ENCODE measurements around the gene FOXD4L6. TPM values are rescaled to one million over a fixed set of nuclear protein-coding genes. Genes with fewer than 3 reads are reported as not detected.
"Not testable (repeated sequence)": the region's sequence is repeated elsewhere in the genome, so short reads cannot be mapped to it uniquely, and the experiment has no call there.

The FOXD4L6 gene
- total RNA-seq, 1 experiment from 2014 or later: 0.54 TPM

- H3K4me2 ChIP-seq (ENCODE audit: low read length); H3K27me3 ChIP-seq (ENCODE audit: insufficient read depth, low read length); POLR2A ChIA-PET; H3K9ac ChIP-seq (ENCODE audit: low read length); H3K4me3 ChIP-seq (replicated peaks in 1 of 2; ENCODE audit: low read depth in 1 of 2, low read length in 2 of 2); BruUV-seq (replicated peaks); ATAC-seq; H3K36me3 ChIP-seq (ENCODE audit: control insufficient read depth in 1 of 2, insufficient read depth in 2 of 2, low read length in 2 of 2); H3K9me3 ChIP-seq (ENCODE audit: control insufficient read depth in 1 of 2, insufficient read depth in 1 of 2, low read depth in 1 of 2, low read length in 2 of 2); CTCF ChIA-PET; H2AFZ ChIP-seq (ENCODE audit: low read depth, low read length, poor library complexity, severe bottlenecking); H3K79me2 ChIP-seq (ENCODE audit: insufficient read depth, low read length); H3K4me1 ChIP-seq (ENCODE audit: control insufficient read depth in 1 of 2, insufficient read depth in 2 of 2, low read length in 2 of 2); intact Hi-C loops (cut with micrococcal nuclease); H3K9me2 ChIP-seq (ENCODE audit: insufficient read depth); H4K20me1 ChIP-seq (ENCODE audit: insufficient read depth); H3K27ac ChIP-seq (ENCODE audit: low read depth, low read length); DNase-seq (ENCODE audit: low read depth, low spot score); RAD21 ChIA-PET (ENCODE audit: low non-redundant PET in 1 of 2, low total read pairs in 2 of 2, uncharacterized antibody in 2 of 2, unreplicated experiment in 2 of 2): not testable (repeated sequence)
Measured at GRCh38 chr9:41126746-41127446, 1.6 kb downstream of the FOXD4L6 start.

GRCh38 chr9:41125936-41126335 lies 2.5 kb downstream of the FOXD4L6 start:
- RAD21 ChIA-PET (ENCODE audit: low non-redundant PET in 1 of 2, low total read pairs in 2 of 2, uncharacterized antibody in 2 of 2, unreplicated experiment in 2 of 2); ATAC-seq; CTCF ChIA-PET: not testable (repeated sequence)

GRCh38 chr9:41125109-41125658 lies 3.3 kb downstream of the FOXD4L6 start:
- H3K27ac ChIP-seq (ENCODE audit: low read depth, low read length); RAD21 ChIA-PET (ENCODE audit: low non-redundant PET in 1 of 2, low total read pairs in 2 of 2, uncharacterized antibody in 2 of 2, unreplicated experiment in 2 of 2); ATAC-seq; BruUV-seq (replicated peaks); CTCF ChIA-PET; H3K4me1 ChIP-seq (ENCODE audit: control insufficient read depth in 1 of 2, insufficient read depth in 2 of 2, low read length in 2 of 2); DNase-seq (ENCODE audit: low read depth, low spot score); H3K79me2 ChIP-seq (ENCODE audit: insufficient read depth, low read length); H3K4me2 ChIP-seq (ENCODE audit: low read length); H3K9ac ChIP-seq (ENCODE audit: low read length); POLR2A ChIA-PET; intact Hi-C loops (cut with micrococcal nuclease); H2AFZ ChIP-seq (ENCODE audit: low read depth, low read length, poor library complexity, severe bottlenecking); H3K36me3 ChIP-seq (ENCODE audit: control insufficient read depth in 1 of 2, insufficient read depth in 2 of 2, low read length in 2 of 2); H3K4me3 ChIP-seq (replicated peaks in 1 of 2; ENCODE audit: low read depth in 1 of 2, low read length in 2 of 2); H4K20me1 ChIP-seq (ENCODE audit: insufficient read depth); H3K9me3 ChIP-seq (ENCODE audit: control insufficient read depth in 1 of 2, insufficient read depth in 1 of 2, low read depth in 1 of 2, low read length in 2 of 2); H3K27me3 ChIP-seq (ENCODE audit: insufficient read depth, low read length); H3K9me2 ChIP-seq (ENCODE audit: insufficient read depth): not testable (repeated sequence)

More at GRCh38 chr9:41125936-41126335, 2.5 kb downstream of the FOXD4L6 start:
- H3K27me3 ChIP-seq (ENCODE audit: insufficient read depth, low read length); H3K9me2 ChIP-seq (ENCODE audit: insufficient read depth); H2AFZ ChIP-seq (ENCODE audit: low read depth, low read length, poor library complexity, severe bottlenecking); H3K36me3 ChIP-seq (ENCODE audit: control insufficient read depth in 1 of 2, insufficient read depth in 2 of 2, low read length in 2 of 2); H3K4me3 ChIP-seq (replicated peaks in 1 of 2; ENCODE audit: low read depth in 1 of 2, low read length in 2 of 2); H3K79me2 ChIP-seq (ENCODE audit: insufficient read depth, low read length); DNase-seq (ENCODE audit: low read depth, low spot score); H3K9ac ChIP-seq (ENCODE audit: low read length); POLR2A ChIA-PET; H4K20me1 ChIP-seq (ENCODE audit: insufficient read depth); H3K9me3 ChIP-seq (ENCODE audit: control insufficient read depth in 1 of 2, insufficient read depth in 1 of 2, low read depth in 1 of 2, low read length in 2 of 2); H3K4me2 ChIP-seq (ENCODE audit: low read length); H3K4me1 ChIP-seq (ENCODE audit: control insufficient read depth in 1 of 2, insufficient read depth in 2 of 2, low read length in 2 of 2); BruUV-seq (replicated peaks); intact Hi-C loops (cut with micrococcal nuclease); H3K27ac ChIP-seq (ENCODE audit: low read depth, low read length): not testable (repeated sequence)

- H2AFZ ChIP-seq (ENCODE audit: low read depth, low read length, poor library complexity, severe bottlenecking); H3K4me3 ChIP-seq (replicated peaks in 1 of 2; ENCODE audit: low read depth in 1 of 2, low read length in 2 of 2); BruUV-seq (replicated peaks); H3K27me3 ChIP-seq (ENCODE audit: insufficient read depth, low read length); POLR2A ChIA-PET; ATAC-seq; H3K4me1 ChIP-seq (ENCODE audit: control insufficient read depth in 1 of 2, insufficient read depth in 2 of 2, low read length in 2 of 2); H3K4me2 ChIP-seq (ENCODE audit: low read length); H3K9me2 ChIP-seq (ENCODE audit: insufficient read depth); H3K79me2 ChIP-seq (ENCODE audit: insufficient read depth, low read length); intact Hi-C loops (cut with micrococcal nuclease); H3K9ac ChIP-seq (ENCODE audit: low read length); RAD21 ChIA-PET (ENCODE audit: low non-redundant PET in 1 of 2, low total read pairs in 2 of 2, uncharacterized antibody in 2 of 2, unreplicated experiment in 2 of 2); H3K9me3 ChIP-seq (ENCODE audit: control insufficient read depth in 1 of 2, insufficient read depth in 1 of 2, low read depth in 1 of 2, low read length in 2 of 2); H3K27ac ChIP-seq (ENCODE audit: low read depth, low read length); CTCF ChIA-PET; DNase-seq (ENCODE audit: low read depth, low spot score); H4K20me1 ChIP-seq (ENCODE audit: insufficient read depth); H3K36me3 ChIP-seq (ENCODE audit: control insufficient read depth in 1 of 2, insufficient read depth in 2 of 2, low read length in 2 of 2): not testable (repeated sequence)
Measured at GRCh38 chr9:41124250-41125108, 4.0 kb downstream of the FOXD4L6 start.

All from HCT116 (cell line).